Measurements from ENCODE around the gene CCR1.

Gene CCR1

DNA sequence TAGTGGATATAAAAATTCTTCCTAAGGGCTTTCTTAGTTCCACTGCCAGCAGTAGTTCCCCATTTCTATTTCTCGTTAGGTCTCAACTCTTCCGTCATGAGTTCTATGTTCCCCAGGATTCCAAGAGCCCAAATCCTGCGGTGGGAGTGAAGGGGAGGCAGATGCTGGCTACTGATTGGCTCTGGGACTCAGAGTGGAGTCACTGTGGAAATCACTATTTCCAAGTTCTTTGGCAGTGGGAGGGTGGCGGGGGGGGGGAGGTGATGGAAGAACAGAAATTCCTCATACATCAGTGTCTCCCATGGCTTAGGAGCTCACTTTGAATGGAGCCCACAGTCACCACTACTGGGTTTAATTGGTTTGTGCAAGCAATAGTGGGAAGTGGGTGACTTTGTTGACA lies 5.6 kb downstream of the CCR1 start:
- TF ChIP-seq CREB1 (IDR thresholded peaks at IDR 0.05; ENCODE audit: low read depth): no peak
- TF ChIP-seq RAD21 (IDR thresholded peaks at IDR 0.05; ENCODE audit: low read depth): no peak
- TF ChIP-seq, protein P1, sequence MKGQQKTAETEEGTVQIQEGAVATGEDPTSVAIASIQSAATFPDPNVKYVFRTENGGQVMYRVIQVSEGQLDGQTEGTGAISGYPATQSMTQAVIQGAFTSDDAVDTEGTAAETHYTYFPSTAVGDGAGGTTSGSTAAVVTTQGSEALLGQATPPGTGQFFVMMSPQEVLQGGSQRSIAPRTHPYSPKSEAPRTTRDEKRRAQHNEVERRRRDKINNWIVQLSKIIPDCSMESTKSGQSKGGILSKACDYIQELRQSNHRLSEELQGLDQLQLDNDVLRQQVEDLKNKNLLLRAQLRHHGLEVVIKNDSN (IDR thresholded peaks at IDR 0.05): no peak
- TF ChIP-seq YY1 (IDR thresholded peaks at IDR 0.05; ENCODE audit: low read depth): no peak
- no peak for TF ChIP-seq EP300 (IDR thresholded peaks at IDR 0.05; ENCODE audit: borderline replicate concordance)
- no peak for TF ChIP-seq ZBTB7A (IDR thresholded peaks at IDR 0.05; ENCODE audit: low read depth)

DNA sequence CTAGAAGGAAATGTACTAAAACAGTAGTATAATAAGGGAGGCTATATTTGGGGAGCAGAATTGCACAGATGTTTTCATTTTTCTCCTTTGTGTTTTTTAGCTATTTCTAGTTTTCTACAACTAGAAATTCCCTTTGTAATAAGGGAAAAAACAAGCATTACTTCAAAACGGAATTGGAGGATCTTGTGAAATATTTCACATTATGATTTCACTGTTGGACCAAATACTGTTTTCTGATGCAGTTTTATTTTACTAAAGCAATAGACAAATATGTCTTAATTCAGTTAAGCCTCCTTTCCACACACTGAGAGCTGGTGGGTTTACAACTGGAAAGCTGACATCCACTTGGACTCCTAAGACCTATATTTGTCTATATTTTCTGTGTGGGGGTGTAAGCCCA lies 7.3 kb downstream of the CCR1 start:
- TF ChIP-seq, protein P1 (IDR thresholded peaks at IDR 0.05): no peak
- no peak for TF ChIP-seq FOXM1 (IDR thresholded peaks at IDR 0.05; ENCODE audit: borderline replicate concordance, low read depth)
- TF ChIP-seq EP300 (IDR thresholded peaks at IDR 0.05; ENCODE audit: borderline replicate concordance): no peak
- no peak for TF ChIP-seq NFIC (IDR thresholded peaks at IDR 0.05)
- TF ChIP-seq RAD21 (IDR thresholded peaks at IDR 0.05; ENCODE audit: low read depth): no peak

DNA sequence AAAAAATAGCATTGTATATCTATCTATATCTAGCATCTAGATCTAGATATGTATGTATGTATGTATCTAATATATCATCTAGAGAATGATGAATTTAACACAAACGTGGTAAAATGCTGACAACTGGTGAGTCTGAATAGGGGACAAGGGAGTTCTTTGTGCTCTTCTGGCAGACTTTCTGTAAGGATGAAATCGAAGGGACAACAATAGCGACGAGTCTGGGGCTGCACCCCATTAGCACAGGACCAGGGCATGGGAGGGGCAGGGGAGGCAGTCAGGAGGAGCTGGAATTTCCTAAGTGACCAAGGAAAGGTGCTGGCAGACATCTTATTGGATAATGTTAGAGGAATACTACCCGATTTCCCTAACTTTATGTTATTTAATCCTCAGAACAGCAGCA lies 7.9 kb downstream of the CCR1 start:
- no peak for TF ChIP-seq NFIC (IDR thresholded peaks at IDR 0.05)
- TF ChIP-seq, protein P2, sequence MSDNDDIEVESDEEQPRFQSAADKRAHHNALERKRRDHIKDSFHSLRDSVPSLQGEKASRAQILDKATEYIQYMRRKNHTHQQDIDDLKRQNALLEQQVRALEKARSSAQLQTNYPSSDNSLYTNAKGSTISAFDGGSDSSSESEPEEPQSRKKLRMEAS (IDR thresholded peaks at IDR 0.05): no peak
- TF ChIP-seq RAD21 (IDR thresholded peaks at IDR 0.05; ENCODE audit: low read depth): no peak
- no peak for TF ChIP-seq EGR1 (IDR thresholded peaks at IDR 0.05)
- no peak for TF ChIP-seq TCF12 (IDR thresholded peaks at IDR 0.05; ENCODE audit: low read depth)
- TF ChIP-seq ZBTB7A (IDR thresholded peaks at IDR 0.05; ENCODE audit: low read depth): no peak
- TF ChIP-seq EP300 (IDR thresholded peaks at IDR 0.05; ENCODE audit: borderline replicate concordance): no peak
- TF ChIP-seq TEAD4 (IDR thresholded peaks at IDR 0.05): no peak

DNA sequence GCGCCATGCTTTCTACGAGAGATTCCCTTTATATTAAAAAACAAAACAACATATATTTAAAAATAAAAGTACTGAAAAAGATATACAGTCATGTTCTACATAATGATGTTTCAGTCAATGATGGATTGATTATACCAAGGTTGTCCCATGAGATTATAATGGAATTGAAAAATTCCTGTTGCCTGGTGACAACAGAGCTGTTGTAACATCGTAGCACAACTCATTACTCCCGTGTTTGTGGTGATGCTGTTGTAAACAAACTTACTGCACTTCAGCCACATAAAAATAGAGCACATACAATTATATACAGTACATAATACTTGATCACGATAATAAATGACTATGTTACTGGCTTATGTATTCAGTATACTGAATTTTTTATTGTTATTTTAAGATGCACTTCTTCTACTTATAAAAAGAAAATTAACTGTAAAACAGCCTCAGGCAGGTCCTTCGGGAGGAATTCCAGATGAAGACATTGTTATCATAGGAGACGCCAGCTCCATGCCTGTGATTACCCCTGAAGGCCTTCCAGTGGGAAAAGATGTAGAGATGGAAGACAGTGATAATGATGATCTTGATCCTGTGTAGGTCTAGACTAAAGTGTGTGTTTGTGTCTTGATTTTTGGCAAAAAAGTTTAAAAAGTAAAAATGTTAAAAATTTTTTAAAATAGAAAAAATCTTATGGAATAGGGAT lies 11.7 kb downstream of the CCR1 start:
- TF ChIP-seq EGR1 (IDR thresholded peaks at IDR 0.05) (no peak), TAF1 (IDR thresholded peaks at IDR 0.05; ENCODE audit: low read depth) (no peak), CREB1 (IDR thresholded peaks at IDR 0.05; ENCODE audit: low read depth) (no peak), TCF12 (IDR thresholded peaks at IDR 0.05; ENCODE audit: low read depth) (no peak), ZBTB7A (IDR thresholded peaks at IDR 0.05; ENCODE audit: low read depth) (no peak), TEAD4 (IDR thresholded peaks at IDR 0.05) (no peak), NFIC (IDR thresholded peaks at IDR 0.05) (no peak), EP300 (IDR thresholded peaks at IDR 0.05; ENCODE audit: borderline replicate concordance) (no peak), CEBPB (IDR thresholded peaks at IDR 0.05) (no peak)
- TF ChIP-seq, protein P3, sequence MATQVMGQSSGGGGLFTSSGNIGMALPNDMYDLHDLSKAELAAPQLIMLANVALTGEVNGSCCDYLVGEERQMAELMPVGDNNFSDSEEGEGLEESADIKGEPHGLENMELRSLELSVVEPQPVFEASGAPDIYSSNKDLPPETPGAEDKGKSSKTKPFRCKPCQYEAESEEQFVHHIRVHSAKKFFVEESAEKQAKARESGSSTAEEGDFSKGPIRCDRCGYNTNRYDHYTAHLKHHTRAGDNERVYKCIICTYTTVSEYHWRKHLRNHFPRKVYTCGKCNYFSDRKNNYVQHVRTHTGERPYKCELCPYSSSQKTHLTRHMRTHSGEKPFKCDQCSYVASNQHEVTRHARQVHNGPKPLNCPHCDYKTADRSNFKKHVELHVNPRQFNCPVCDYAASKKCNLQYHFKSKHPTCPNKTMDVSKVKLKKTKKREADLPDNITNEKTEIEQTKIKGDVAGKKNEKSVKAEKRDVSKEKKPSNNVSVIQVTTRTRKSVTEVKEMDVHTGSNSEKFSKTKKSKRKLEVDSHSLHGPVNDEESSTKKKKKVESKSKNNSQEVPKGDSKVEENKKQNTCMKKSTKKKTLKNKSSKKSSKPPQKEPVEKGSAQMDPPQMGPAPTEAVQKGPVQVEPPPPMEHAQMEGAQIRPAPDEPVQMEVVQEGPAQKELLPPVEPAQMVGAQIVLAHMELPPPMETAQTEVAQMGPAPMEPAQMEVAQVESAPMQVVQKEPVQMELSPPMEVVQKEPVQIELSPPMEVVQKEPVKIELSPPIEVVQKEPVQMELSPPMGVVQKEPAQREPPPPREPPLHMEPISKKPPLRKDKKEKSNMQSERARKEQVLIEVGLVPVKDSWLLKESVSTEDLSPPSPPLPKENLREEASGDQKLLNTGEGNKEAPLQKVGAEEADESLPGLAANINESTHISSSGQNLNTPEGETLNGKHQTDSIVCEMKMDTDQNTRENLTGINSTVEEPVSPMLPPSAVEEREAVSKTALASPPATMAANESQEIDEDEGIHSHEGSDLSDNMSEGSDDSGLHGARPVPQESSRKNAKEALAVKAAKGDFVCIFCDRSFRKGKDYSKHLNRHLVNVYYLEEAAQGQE (IDR thresholded peaks at IDR 0.05; ENCODE audit: low read depth): no peak
- TF ChIP-seq, protein P2 (IDR thresholded peaks at IDR 0.05): no peak
- TF ChIP-seq, protein P1 (IDR thresholded peaks at IDR 0.05): no peak

DNA sequence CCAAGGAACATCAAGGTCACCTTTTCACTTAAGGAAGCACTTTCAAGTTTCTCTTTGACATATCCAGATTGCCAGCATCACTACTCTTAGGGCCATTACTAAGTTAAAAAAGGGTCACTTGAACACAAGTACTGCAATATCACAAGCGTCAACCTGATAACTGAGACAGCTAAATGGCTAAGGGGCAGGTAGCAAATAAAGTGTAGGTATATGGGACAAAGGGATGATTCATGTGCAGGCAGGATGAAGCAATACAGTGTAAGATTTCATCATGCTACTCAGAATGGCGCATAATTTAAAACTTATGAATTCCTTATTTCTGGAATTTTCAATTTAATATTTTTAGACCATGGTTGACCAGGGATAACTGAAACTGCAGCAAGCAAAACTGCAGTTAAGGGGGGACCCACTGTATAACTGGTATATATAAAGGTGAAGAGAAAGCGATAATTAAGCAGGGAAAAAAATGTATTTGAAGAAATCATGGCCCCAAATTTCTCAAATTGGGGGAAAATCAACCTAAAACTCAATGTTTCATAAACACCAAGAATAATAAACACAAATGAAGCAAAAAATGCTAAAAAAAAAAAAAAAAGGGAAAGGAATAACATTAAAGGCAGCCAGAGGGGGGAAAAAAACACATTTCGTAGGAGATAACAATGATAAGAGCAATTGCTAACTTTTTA lies 13.1 kb downstream of the CCR1 start:
- TF ChIP-seq, protein P2 (IDR thresholded peaks at IDR 0.05): no peak
- no peak for TF ChIP-seq EGR1 (IDR thresholded peaks at IDR 0.05)
- TF ChIP-seq CEBPB (IDR thresholded peaks at IDR 0.05): no peak
- TF ChIP-seq, protein P3 (IDR thresholded peaks at IDR 0.05; ENCODE audit: low read depth): no peak
- TF ChIP-seq FOXM1 (IDR thresholded peaks at IDR 0.05; ENCODE audit: borderline replicate concordance, low read depth): no peak
- no peak for TF ChIP-seq NFIC (IDR thresholded peaks at IDR 0.05)
- TF ChIP-seq CREB1 (IDR thresholded peaks at IDR 0.05; ENCODE audit: low read depth): no peak
- TF ChIP-seq TCF12 (IDR thresholded peaks at IDR 0.05; ENCODE audit: low read depth): no peak
- no peak for TF ChIP-seq RAD21 (IDR thresholded peaks at IDR 0.05; ENCODE audit: low read depth)
- TF ChIP-seq YY1 (IDR thresholded peaks at IDR 0.05; ENCODE audit: low read depth): no peak
- no peak for TF ChIP-seq TEAD4 (IDR thresholded peaks at IDR 0.05)
- TF ChIP-seq ZBTB7A (IDR thresholded peaks at IDR 0.05; ENCODE audit: low read depth): no peak
